OCI-LY1 (cell line): ENCODE measurements around the gene PURA.

Experiments used
- CTCF ChIP-seq: fragments of 200-600 bp; sonication (generic), shearing (Covaris generic); IDR thresholded peaks from 2 replicates; pipeline ENCODE4 v1.5.1; 2017; ENCODE audit warnings: mild to moderate bottlenecking, antibody characterized with exemption, low read length, moderate library complexity, mixed read lengths
- EZH2 ChIP-seq: fragments of 200-600 bp; sonication (generic), shearing (Covaris generic); IDR thresholded peaks from 2 replicates; pipeline ENCODE4 v1.8.0; 2017; ENCODE audit warnings: borderline replicate concordance, mixed run types, mild to moderate bottlenecking, antibody characterized with exemption, low read length, moderate library complexity, mixed read lengths

DNA sequence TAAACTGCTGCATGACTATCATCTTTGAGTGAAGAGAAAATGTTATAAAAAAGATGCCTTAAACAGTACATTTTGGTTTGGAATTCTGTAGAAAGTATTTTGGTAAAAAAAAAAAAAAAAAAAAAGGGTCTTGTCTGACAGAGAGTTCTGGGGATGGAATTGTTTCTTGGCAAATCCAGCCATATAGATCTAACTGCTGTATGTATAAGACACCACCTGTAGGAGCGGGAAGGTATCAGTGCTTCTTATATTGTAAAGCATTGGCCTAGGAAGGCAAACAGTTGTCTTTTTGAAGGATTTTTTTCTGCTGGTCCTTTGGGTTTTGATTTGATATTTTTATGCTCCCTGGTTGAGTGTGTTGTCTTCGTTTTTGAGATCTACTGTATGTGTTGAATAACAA lies 2.8 kb downstream of the PURA start:
- TF ChIP-seq CTCF (no peak; the same call in 1 of the 2 replicates), EZH2 (no peak)
